T-helper 17 cell (primary cell): ENCODE data around the gene DDA1. TPM values are rescaled to one million over a fixed set of nuclear protein-coding genes. Genes with fewer than 3 reads are reported as not detected.

ENCODE experiments used
- ATAC-seq: fragments of 150-1000 bp; cut with Tn5 transposase; 2 replicates; pipeline ENCODE4 v1.10.0; 2021; ENCODE audit warnings: mild to moderate bottlenecking, moderate library complexity
- DNase-seq, 3 donors: peaks; one replicate each; pipeline versions ENCODE4 v3.0.0 to v3.0.0-alpha.2; 2020 to 2021
- H3K9me3 ChIP-seq: one replicate; pipeline ENCODE4 v1.7.0; 2013; ENCODE audit warnings: low read length, mild to moderate bottlenecking; ENCODE audit not compliant: control insufficient read depth, poor library complexity, severe bottlenecking
- H3K27ac Mint-ChIP-seq: one replicate; pipeline ENCODE4 v1.8.0; 2022; ENCODE audit warnings: mild to moderate bottlenecking, moderate library complexity, mixed read lengths
- H3K27me3 Mint-ChIP-seq: one replicate; pipeline ENCODE4 v1.8.0; 2022; ENCODE audit warnings: mixed read lengths
- H3K36me3 Mint-ChIP-seq: one replicate; pipeline ENCODE4 v1.8.0; 2022; ENCODE audit warnings: low read depth, mixed read lengths
- H3K4me1 Mint-ChIP-seq: one replicate; pipeline ENCODE4 v1.8.0; 2022; ENCODE audit warnings: mild to moderate bottlenecking, mixed read lengths
- H3K4me3 Mint-ChIP-seq: one replicate; pipeline ENCODE4 v1.8.0; 2022; ENCODE audit warnings: mild to moderate bottlenecking, moderate library complexity, mixed read lengths
- total RNA-seq, 4 donors: library from RNA in 2 of 4; stranded (reverse) in 2 of 4; gene quantifications; one replicate each; pipeline ENCODE4 v1.2.3 and lab custom pipeline; 2022 to 2026

DDA1 gene
- total RNA-seq, 2 donors from 2014 or later = 40.3 to 50.3 TPM

GRCh38 chr19:17333611-17334413 is 24.4 kb downstream of the DDA1 start:
- H3K4me1 Mint-ChIP-seq = peaks cover 23% of the 10 kb centered on the region
- no peaks in the 10 kb centered on the region for H3K27me3 Mint-ChIP-seq
- H3K36me3 Mint-ChIP-seq = peaks cover 2% of the 10 kb centered on the region
- H3K27ac Mint-ChIP-seq = no peak overlapping the region
- H3K9me3 ChIP-seq = no peaks in the 10 kb centered on the region
- peak overlapping the region; percentile 92 for H3K4me3 Mint-ChIP-seq
- ATAC-seq (peak; percentile 29), DNase-seq (peak in 2 of 3 donors; percentile 51 to 53)

- peaks cover 22% of the 10 kb centered on the region for H3K4me1 Mint-ChIP-seq
- peaks cover 2% of the 10 kb centered on the region for H3K36me3 Mint-ChIP-seq
- peak within 1 kb of the TSS; percentile 92 for H3K4me3 Mint-ChIP-seq
- no peaks in the 10 kb centered on the region for H3K27me3 Mint-ChIP-seq
- peak; percentile 68 for ATAC-seq
- no peak within 1 kb of the TSS for H3K27ac Mint-ChIP-seq
- DNase-seq = peak; percentile 85 to 96 (median 88)
- H3K9me3 ChIP-seq = no peaks in the 10 kb centered on the region
These were observed 25.3 kb downstream of the DDA1 start, which contains the start of gene ANO8 for GRCh38 chr19:17334414-17335409. Gene ANO8, minus strand, starts transcription at chr19:17334855. Its CDS starts 185 bp downstream, at chr19:17334670.

GRCh38 chr19:17335575-17335974 is 26.2 kb downstream of the DDA1 start:
- Mint-ChIP-seq H3K27me3 (no peaks in the 10 kb centered on the region), H3K36me3 (peaks cover 2% of the 10 kb centered on the region), H3K4me1 (peaks cover 23% of the 10 kb centered on the region), H3K4me3 (peak overlapping the region; percentile 28), H3K27ac (no peak overlapping the region)
- ATAC-seq (no peak), DNase-seq (no peak)
- H3K9me3 ChIP-seq = no peaks in the 10 kb centered on the region

GRCh38 chr19:17336872-17337674 is 27.7 kb downstream of the DDA1 start, which contains the start of gene GTPBP3:
Gene GTPBP3, plus strand, starts transcription at chr19:17337553. Its CDS starts 59 bp downstream, at chr19:17337612.
- ATAC-seq = peak; percentile 91
- H3K27ac Mint-ChIP-seq = peak within 1 kb of the TSS; percentile 93
- H3K36me3 Mint-ChIP-seq = peaks cover 2% of the 10 kb centered on the region
- DNase-seq = peak; percentile 90 to 93 (median 92)
- H3K27me3 Mint-ChIP-seq = no peaks in the 10 kb centered on the region
- H3K4me1 Mint-ChIP-seq = peaks cover 20% of the 10 kb centered on the region
- no peaks in the 10 kb centered on the region for H3K9me3 ChIP-seq
- peak within 1 kb of the TSS; percentile 98 for H3K4me3 Mint-ChIP-seq

- Mint-ChIP-seq H3K4me3 (peak overlapping the region; percentile 98), H3K36me3 (peaks cover 2% of the 10 kb centered on the region), H3K4me1 (peaks cover 17% of the 10 kb centered on the region), H3K27me3 (no peaks in the 10 kb centered on the region), H3K27ac (peak overlapping the region; percentile 93)
- no peaks in the 10 kb centered on the region for H3K9me3 ChIP-seq
- DNase-seq = peak in 1 of 3 donors; percentile 16
- peak; percentile 10 for ATAC-seq
These were observed 28.5 kb downstream of the DDA1 start for GRCh38 chr19:17337675-17338432.

- peaks cover 2% of the 10 kb centered on the region for H3K36me3 Mint-ChIP-seq
- DNase-seq (no peak), ATAC-seq (no peak)
- H3K27ac Mint-ChIP-seq = peak overlapping the region; percentile 93
- H3K27me3 Mint-ChIP-seq = no peaks in the 10 kb centered on the region
- peaks cover 17% of the 10 kb centered on the region for H3K4me1 Mint-ChIP-seq
- no peaks in the 10 kb centered on the region for H3K9me3 ChIP-seq
- H3K4me3 Mint-ChIP-seq = peak overlapping the region; percentile 98
These were observed 29.2 kb downstream of the DDA1 start for GRCh38 chr19:17338433-17339078.

GRCh38 chr19:17339088-17339741 is 29.9 kb downstream of the DDA1 start:
- no peaks in the 10 kb centered on the region for H3K36me3 Mint-ChIP-seq
- no peaks in the 10 kb centered on the region for H3K9me3 ChIP-seq
- peak overlapping the region; percentile 98 for H3K4me3 Mint-ChIP-seq
- H3K4me1 Mint-ChIP-seq = peaks cover 14% of the 10 kb centered on the region
- H3K27me3 Mint-ChIP-seq = no peaks in the 10 kb centered on the region
- no peak for DNase-seq
- no peak for ATAC-seq
- H3K27ac Mint-ChIP-seq = no peak overlapping the region

GRCh38 chr19:17340302-17340870 is 31.0 kb downstream of the DDA1 start:
- H3K36me3 Mint-ChIP-seq = no peaks in the 10 kb centered on the region
- H3K4me3 Mint-ChIP-seq = peak overlapping the region; percentile 39
- H3K9me3 ChIP-seq = no peaks in the 10 kb centered on the region
- no peak for ATAC-seq
- H3K27me3 Mint-ChIP-seq = no peaks in the 10 kb centered on the region
- peaks cover 11% of the 10 kb centered on the region for H3K4me1 Mint-ChIP-seq
- no peak overlapping the region for H3K27ac Mint-ChIP-seq
- no peak for DNase-seq

GRCh38 chr19:17340871-17341357 is 31.6 kb downstream of the DDA1 start:
- Mint-ChIP-seq H3K36me3 (no peaks in the 10 kb centered on the region), H3K4me1 (peaks cover 11% of the 10 kb centered on the region), H3K4me3 (no peak overlapping the region), H3K27me3 (no peaks in the 10 kb centered on the region), H3K27ac (no peak overlapping the region)
- ATAC-seq (no peak), DNase-seq (no peak)
- no peaks in the 10 kb centered on the region for H3K9me3 ChIP-seq

- Mint-ChIP-seq H3K27me3 (no peaks in the 10 kb centered on the region), H3K27ac (no peak overlapping the region), H3K4me1 (peaks cover 15% of the 10 kb centered on the region), H3K4me3 (no peak overlapping the region), H3K36me3 (no peaks in the 10 kb centered on the region)
- H3K9me3 ChIP-seq = no peaks in the 10 kb centered on the region
- DNase-seq (no peak), ATAC-seq (no peak)
These were observed 32.0 kb downstream of the DDA1 start for GRCh38 chr19:17341386-17341785.

GRCh38 chr19:17341845-17342244 is 32.5 kb downstream of the DDA1 start:
- no peaks in the 10 kb centered on the region for H3K27me3 Mint-ChIP-seq
- H3K4me1 Mint-ChIP-seq = peaks cover 15% of the 10 kb centered on the region
- H3K27ac Mint-ChIP-seq = no peak overlapping the region
- H3K36me3 Mint-ChIP-seq = no peaks in the 10 kb centered on the region
- no peaks in the 10 kb centered on the region for H3K9me3 ChIP-seq
- no peak for ATAC-seq
- H3K4me3 Mint-ChIP-seq = no peak overlapping the region
- DNase-seq = no peak
